IPS DF 4.7 (cell line): ENCODE measurements around the gene ANKRA2.
"Not testable (repeated sequence)": the region's sequence is repeated elsewhere in the genome, so short reads cannot be mapped to it uniquely, and the experiment has no call there.

ENCODE experiments used
- DNase-seq: peaks from one replicate; pipeline ENCODE4 v3.0.0-alpha.2; 2013; ENCODE audit warnings: low spot score; ENCODE audit errors: extremely low read depth

Gene ANKRA2

GRCh38 chr5:73550016-73550415 is 15.4 kb downstream of the ANKRA2 start:
- no peak for DNase-seq

GRCh38 chr5:73545403-73545779 is 20.0 kb downstream of the ANKRA2 start:
- DNase-seq = no peak

- no peak for DNase-seq
Observed at GRCh38 chr5:73544429-73545402, 20.7 kb downstream of the ANKRA2 start.

- DNase-seq = no peak
Observed at GRCh38 chr5:73542020-73542419, 23.4 kb downstream of the ANKRA2 start.

- DNase-seq = no peak
Observed at GRCh38 chr5:73540192-73540591, 25.2 kb downstream of the ANKRA2 start.

GRCh38 chr5:73539730-73540129 is 25.7 kb downstream of the ANKRA2 start:
- DNase-seq = no peak

- no peak for DNase-seq
Observed at GRCh38 chr5:73534971-73535370, 30.5 kb downstream of the ANKRA2 start.

- DNase-seq = no peak
Observed at GRCh38 chr5:73534011-73534644, 31.3 kb downstream of the ANKRA2 start.

- DNase-seq = no peak
Observed at GRCh38 chr5:73532195-73532594, 33.2 kb downstream of the ANKRA2 start.

- DNase-seq = no peak
Observed at GRCh38 chr5:73531356-73531755, 34.1 kb downstream of the ANKRA2 start.

- no peak for DNase-seq
Observed at GRCh38 chr5:73529081-73529480, 36.4 kb downstream of the ANKRA2 start.

- no peak for DNase-seq
Observed at GRCh38 chr5:73528248-73528647, 37.2 kb downstream of the ANKRA2 start.

- no peak for DNase-seq
Observed at GRCh38 chr5:73525606-73526203, 39.7 kb downstream of the ANKRA2 start.

GRCh38 chr5:73523861-73524260 is 41.6 kb downstream of the ANKRA2 start:
- no peak for DNase-seq

GRCh38 chr5:73522989-73523388 is 42.5 kb downstream of the ANKRA2 start:
- no peak for DNase-seq

GRCh38 chr5:73519531-73520283 is 45.7 kb downstream of the ANKRA2 start:
- peak; percentile 85 for DNase-seq

GRCh38 chr5:73515232-73515631 is 50.2 kb downstream of the ANKRA2 start:
- DNase-seq = no peak

GRCh38 chr5:73514418-73514817 is 51.0 kb downstream of the ANKRA2 start:
- DNase-seq = no peak

- DNase-seq = no peak
Observed at GRCh38 chr5:73513996-73514395, 51.4 kb downstream of the ANKRA2 start.

- not testable (repeated sequence) for DNase-seq
Observed at GRCh38 chr5:73508521-73508920, 56.9 kb downstream of the ANKRA2 start.

GRCh38 chr5:73507062-73507461 is 58.4 kb downstream of the ANKRA2 start:
- no peak for DNase-seq
